HG03575 (cell line): Measurements from ENCODE around the gene SLC12A7.
"Not testable (repeated sequence)": the region's sequence is repeated elsewhere in the genome, so short reads cannot be mapped to it uniquely, and the experiment has no call there.

ENCODE experiments used
- ATAC-seq: cut with Tn5 transposase; IDR thresholded peaks from one replicate; pipeline ENCODE4 v1.9.1; 2021; ENCODE audit not compliant: unreplicated experiment, insufficient number of reproducible peaks, low FRiP score; ENCODE audit errors: extremely low read depth

The SLC12A7 gene

GRCh38 chr5:1129711-1130055 is 17.8 kb upstream of the SLC12A7 start:
- no peak for ATAC-seq

GRCh38 chr5:1128977-1129710 is 17.3 kb upstream of the SLC12A7 start:
- ATAC-seq = no peak

- ATAC-seq = no peak
Observed at GRCh38 chr5:1127959-1128785, 16.3 kb upstream of the SLC12A7 start.

GRCh38 chr5:1125695-1126094 is 13.8 kb upstream of the SLC12A7 start:
- not testable (repeated sequence) for ATAC-seq

GRCh38 chr5:1125030-1125357 is 13.1 kb upstream of the SLC12A7 start:
- no peak for ATAC-seq

GRCh38 chr5:1124205-1125029 is 12.6 kb upstream of the SLC12A7 start:
- ATAC-seq = no peak

- no peak for ATAC-seq
Observed at GRCh38 chr5:1123418-1124147, 11.7 kb upstream of the SLC12A7 start.

GRCh38 chr5:1122511-1123294 is 10.8 kb upstream of the SLC12A7 start:
- ATAC-seq = no peak

GRCh38 chr5:1121891-1122290 is 10.0 kb upstream of the SLC12A7 start:
- ATAC-seq = no peak

GRCh38 chr5:1121044-1121443 is 9.2 kb upstream of the SLC12A7 start:
- no peak for ATAC-seq

- ATAC-seq = no peak
Observed at GRCh38 chr5:1120236-1120999, 8.6 kb upstream of the SLC12A7 start.

- ATAC-seq = no peak
Observed at GRCh38 chr5:1119312-1119831, 7.5 kb upstream of the SLC12A7 start.

- ATAC-seq = no peak
Observed at GRCh38 chr5:1118738-1119137, 6.9 kb upstream of the SLC12A7 start.

- no peak for ATAC-seq
Observed at GRCh38 chr5:1118231-1118698, 6.4 kb upstream of the SLC12A7 start.

GRCh38 chr5:1116977-1117376 is 5.1 kb upstream of the SLC12A7 start:
- no peak for ATAC-seq

- ATAC-seq = no peak
Observed at GRCh38 chr5:1116109-1116740, 4.4 kb upstream of the SLC12A7 start.
